ENCODE data around the gene LRG1.

LRG1 gene

DNA sequence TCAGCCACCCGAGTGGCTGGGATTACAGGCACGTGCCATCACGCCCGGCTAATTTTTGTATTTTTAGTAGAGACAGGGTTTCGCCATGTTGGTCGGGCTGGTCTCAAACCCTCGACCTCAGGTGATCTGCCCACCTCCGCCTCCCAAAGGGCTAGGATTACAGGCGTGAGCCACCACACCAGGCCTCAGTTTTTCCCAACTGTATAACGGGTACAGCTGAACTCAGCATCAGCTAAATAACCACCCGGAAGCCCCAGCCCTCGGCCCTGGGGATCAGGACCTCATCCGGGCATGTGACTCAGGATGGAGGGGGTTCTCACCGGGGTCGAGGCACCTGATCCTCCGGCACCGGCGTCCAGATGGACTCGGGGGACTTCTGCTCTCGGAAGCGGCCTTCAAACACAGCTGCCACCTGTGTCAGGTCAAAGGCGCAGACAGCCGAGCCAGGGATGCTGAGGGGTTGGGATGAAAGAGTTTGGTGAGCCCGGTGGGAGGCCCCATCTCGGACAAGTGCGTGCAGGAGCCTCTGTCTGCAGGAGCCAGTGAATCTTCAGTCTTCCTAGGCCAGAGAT lies 10.7 kb upstream of the LRG1 start:
- TF ChIP-seq, protein P1, sequence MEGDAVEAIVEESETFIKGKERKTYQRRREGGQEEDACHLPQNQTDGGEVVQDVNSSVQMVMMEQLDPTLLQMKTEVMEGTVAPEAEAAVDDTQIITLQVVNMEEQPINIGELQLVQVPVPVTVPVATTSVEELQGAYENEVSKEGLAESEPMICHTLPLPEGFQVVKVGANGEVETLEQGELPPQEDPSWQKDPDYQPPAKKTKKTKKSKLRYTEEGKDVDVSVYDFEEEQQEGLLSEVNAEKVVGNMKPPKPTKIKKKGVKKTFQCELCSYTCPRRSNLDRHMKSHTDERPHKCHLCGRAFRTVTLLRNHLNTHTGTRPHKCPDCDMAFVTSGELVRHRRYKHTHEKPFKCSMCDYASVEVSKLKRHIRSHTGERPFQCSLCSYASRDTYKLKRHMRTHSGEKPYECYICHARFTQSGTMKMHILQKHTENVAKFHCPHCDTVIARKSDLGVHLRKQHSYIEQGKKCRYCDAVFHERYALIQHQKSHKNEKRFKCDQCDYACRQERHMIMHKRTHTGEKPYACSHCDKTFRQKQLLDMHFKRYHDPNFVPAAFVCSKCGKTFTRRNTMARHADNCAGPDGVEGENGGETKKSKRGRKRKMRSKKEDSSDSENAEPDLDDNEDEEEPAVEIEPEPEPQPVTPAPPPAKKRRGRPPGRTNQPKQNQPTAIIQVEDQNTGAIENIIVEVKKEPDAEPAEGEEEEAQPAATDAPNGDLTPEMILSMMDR (IDR thresholded peaks at IDR 0.05; ENCODE audit: control insufficient read depth, insufficient read depth, low read depth, low read length, missing control alignments), result no peak
- DNase-seq (ENCODE audit: low read depth), result no peak
- H3K4me3 ChIP-seq (ENCODE audit: control insufficient read depth, low read depth, low read length), result no peak overlapping the region

DNA sequence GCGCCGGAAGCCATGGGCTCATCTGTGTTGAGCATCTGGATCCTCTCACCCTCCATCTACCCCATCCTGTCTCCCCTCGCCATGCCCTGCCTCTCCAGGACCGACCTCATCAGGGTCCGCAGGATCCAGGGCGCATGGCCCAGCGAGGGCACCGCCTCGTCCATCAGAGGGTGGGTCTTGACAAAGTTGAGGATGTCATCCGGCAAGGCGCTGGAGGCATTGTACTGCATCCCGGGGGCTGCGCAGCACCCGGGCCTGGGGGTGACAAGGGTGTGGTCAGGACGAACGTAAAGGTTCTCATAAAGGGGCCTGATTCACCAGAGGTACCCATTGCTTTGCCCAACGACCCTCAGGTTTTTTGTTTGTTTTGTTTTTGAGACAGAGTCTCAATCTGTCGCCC lies 10.2 kb upstream of the LRG1 start:
- H3K4me3 ChIP-seq (ENCODE audit: control insufficient read depth, low read depth, low read length), result no peak overlapping the region
- no peak for DNase-seq (ENCODE audit: low read depth)
- TF ChIP-seq, protein P1 (IDR thresholded peaks at IDR 0.05; ENCODE audit: control insufficient read depth, insufficient read depth, low read depth, low read length, missing control alignments), result no peak

DNA sequence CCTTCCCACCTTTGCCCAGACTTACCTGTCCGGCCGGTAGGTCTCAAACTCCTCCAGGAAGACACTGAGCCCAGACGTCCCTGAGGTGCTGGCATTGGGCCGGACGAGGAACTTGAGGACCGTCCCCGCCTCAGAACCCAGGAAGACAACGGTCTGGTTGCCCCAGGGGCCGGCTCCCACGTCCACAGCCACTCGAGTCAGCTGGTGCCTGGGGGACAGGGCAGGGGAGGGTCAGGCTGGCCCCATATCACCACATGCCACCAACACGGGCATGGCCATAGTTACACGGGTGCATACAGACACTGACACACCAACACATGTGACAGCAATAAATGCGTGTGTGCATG lies 8.4 kb upstream of the LRG1 start:
- TF ChIP-seq, protein P1 (IDR thresholded peaks at IDR 0.05; ENCODE audit: control insufficient read depth, insufficient read depth, low read depth, low read length, missing control alignments), result no peak
- DNase-seq (ENCODE audit: low read depth), result no peak
- H3K4me3 ChIP-seq (ENCODE audit: control insufficient read depth, low read depth, low read length), result no peak overlapping the region

DNA sequence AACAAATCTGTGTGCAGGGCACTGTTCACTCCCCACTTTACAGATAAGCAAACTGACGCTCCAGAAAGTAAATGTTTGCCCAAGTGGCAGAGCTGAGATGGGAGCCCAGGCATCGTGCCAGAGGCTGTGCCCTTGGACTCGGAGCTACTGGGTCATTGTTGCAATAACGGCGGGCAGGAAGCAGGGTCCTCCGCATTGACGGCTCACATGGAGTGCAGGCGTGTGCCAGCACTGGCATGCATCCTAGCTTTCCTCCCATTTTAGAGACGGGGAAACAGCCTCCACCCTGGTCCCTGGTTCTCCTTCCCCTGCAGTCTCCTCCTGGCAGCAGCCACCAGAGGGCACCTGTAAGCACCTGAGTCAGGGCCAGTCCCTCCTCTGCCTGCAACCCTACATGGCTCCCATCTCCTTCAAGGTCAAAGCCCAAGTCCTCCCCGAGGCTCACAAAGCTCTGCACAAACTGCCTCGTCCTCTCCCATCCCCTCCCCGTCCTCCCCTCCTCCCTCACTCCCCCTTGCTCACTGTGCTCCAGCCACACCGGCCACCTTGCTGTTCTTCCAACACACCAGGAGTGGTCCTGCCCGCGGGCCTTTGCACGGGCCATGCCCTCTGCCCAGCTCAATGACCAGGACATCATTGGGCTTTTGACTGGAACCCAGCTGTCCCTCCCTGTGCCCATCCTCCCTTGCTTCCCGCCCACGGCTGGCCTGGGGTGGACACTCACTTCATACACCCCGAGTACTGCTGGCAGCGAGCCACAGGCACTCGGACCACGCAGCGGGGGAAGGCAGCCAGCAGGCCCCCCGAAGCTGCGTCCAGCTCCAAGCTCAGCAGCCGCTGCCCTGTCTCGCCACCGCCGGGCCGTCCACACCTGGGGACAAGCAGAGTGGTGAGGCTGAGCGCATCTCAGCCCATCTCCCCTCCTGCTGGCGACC lies 7.7 kb upstream of the LRG1 start:
- TF ChIP-seq, protein P1 (IDR thresholded peaks at IDR 0.05; ENCODE audit: control insufficient read depth, insufficient read depth, low read depth, low read length, missing control alignments), result peak; percentile 30
- no peak overlapping the region for H3K4me3 ChIP-seq (ENCODE audit: control insufficient read depth, low read depth, low read length)
- no peak for DNase-seq (ENCODE audit: low read depth)

DNA sequence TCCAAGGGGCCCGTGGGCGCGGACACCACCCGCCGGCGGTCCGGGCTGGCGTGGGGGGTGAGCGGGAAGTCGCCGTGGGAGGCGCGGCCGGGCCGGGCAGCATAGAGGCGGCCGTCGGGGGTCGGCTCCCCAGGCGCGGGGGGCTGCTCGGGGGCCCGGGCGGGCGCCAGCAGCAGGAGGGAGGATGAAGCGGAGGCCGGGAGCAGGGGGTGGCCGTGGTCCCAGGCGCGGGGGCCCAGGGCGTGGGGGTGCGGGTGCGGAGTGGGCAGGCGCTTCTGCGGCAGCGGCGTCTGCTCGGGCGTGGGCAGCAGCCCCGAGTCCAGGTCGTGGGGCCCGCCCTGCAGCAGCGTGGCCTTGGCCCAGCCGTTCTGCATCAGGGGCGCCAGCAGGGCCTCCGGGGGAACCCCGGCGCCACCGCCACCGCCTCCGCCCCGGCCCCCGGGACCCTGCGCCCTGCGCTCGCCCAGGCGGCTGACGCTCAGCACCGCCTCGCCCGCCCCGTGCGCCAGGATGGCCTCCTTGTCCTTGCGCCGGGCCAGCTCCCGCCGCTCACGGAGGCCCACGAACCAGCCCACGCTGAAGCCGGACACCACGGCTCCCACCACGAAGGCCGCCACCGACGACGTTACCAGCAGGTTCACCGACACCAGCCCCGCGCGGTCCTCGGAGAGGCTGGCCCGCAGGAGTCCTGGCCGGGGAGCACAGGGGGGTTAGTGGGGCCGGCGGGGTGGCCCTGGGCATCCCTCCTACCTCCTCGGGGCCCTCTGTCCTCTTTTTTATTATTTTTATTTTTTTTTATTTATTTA lies 4.2 kb upstream of the LRG1 start:
- TF ChIP-seq, protein P1 (IDR thresholded peaks at IDR 0.05; ENCODE audit: control insufficient read depth, insufficient read depth, low read depth, low read length, missing control alignments), result no peak
- DNase-seq (ENCODE audit: low read depth), result no peak
- no peak overlapping the region for H3K4me3 ChIP-seq (ENCODE audit: control insufficient read depth, low read depth, low read length)
